NCI-H2171 (cell line): ENCODE measurements around the gene FOXF2.
"Not testable (repeated sequence)": the region's sequence is repeated elsewhere in the genome, so short reads cannot be mapped to it uniquely, and the experiment has no call there.

Experiments used
- DNase-seq: peaks from one replicate; lab custom pipeline; 2025; lab: John Stamatoyannopoulos, UW

FOXF2 gene

GRCh38 chr6:1389369-1390132 is at the start of gene FOXF2:
Gene FOXF2 (plus strand): TSS chr6:1389576. CDS start chr6:1389948, 372 bp downstream.
- DNase-seq, result no peak

GRCh38 chr6:1346101-1346500 is 43.3 kb upstream of the FOXF2 start:
- DNase-seq, result no peak

DNA sequence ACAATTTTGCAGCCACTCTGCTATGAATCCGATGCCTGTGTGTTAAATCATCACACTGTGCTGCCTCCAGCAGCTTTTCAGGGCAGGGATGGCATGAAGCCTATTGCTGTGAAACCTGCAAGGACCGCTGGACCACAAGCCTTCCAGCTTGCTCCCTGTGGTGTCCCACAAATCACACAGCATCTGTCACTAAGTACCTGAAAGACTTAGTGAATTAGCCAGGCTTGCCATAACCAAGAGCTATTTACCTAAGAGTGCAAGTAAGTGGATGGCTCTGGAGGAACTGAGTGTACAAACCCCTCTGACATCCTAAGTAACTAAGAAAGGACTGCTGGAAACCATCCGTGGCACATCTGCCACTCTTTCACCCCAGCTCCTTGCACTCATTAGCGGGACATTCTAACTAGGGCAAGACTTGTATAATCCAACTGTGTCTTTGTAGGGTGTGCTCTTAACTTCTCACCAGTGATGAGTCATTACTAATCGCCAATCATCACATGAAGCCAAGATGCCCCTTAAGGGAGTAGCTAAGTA is 42.8 kb upstream of the FOXF2 start:
- DNase-seq, result no peak

DNA sequence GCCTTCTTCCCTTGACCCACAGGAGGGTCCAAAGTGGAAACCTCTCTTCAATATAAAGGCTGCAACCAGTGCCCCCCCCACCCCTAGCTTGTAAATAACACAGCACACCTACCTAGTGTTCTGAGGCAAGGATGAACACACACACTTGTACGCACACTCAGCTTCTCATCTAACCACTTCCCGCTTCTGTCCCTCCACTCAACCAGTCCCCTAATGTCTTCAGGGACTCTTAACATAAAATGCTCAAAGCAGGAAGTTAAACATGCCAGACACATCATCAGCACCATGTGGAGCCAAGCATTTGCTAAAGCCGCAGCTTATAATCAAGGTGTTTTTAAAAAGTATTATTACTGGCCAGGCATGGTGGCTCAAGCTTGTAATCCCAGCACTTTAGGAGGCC is 42.2 kb upstream of the FOXF2 start:
- DNase-seq, result no peak

DNA sequence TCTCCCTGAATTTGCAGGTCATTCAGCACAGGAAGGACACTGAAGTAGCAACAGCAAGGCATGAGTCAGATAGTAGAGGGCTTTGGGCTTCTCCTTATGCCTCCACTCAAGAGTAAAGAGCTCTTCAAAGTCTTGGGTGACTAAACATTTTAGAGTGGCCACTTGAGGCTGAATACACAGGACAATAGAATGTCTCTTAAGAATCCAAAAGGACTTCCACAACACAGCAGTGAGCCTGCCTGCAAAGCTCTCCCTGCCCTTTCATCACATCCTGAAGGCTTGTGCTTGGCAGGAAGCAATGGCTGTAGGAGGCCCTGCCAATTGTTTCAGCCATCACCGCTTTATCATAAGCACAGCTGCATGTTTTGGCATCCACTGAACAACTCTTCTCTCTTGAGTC is 40.7 kb upstream of the FOXF2 start:
- no peak for DNase-seq

- no peak for DNase-seq
Measured at GRCh38 chr6:1349655-1350054, 39.7 kb upstream of the FOXF2 start.

DNA sequence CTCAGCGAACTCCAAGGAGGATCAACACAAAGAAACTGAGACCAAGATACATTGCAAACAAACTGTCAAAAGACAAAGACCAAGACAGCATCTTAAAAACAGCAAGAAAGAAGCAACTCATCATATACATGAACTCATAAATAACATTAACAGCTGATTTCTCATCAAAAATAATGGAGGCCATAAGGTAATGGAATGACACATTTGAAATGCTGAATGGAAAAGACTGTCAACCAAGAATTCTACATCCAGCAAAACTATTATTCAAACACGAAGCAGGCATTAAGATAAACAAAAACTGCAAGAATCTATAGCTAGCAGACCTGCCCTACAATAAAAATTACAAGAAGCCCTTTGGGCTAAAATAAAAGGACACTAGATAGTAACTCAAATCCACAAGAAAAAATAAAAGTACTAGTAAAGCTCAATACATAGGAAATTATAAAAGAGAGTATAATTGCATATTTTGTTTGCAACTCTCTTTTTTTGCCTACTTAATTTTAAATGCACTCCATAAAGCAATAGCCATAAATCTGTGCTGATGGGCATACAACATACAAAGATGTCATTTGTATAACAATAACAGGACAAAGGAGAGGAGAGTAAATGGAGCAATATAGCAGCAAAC is 37.9 kb upstream of the FOXF2 start:
- no peak for DNase-seq

GRCh38 chr6:1355068-1355467 is 34.3 kb upstream of the FOXF2 start:
- not testable (repeated sequence) for DNase-seq

- DNase-seq, result not testable (repeated sequence)
Measured at GRCh38 chr6:1361717-1362116, 27.7 kb upstream of the FOXF2 start.

- no peak for DNase-seq
Measured at GRCh38 chr6:1362643-1363042, 26.7 kb upstream of the FOXF2 start.

- no peak for DNase-seq
Measured at GRCh38 chr6:1363298-1363697, 26.1 kb upstream of the FOXF2 start.

DNA sequence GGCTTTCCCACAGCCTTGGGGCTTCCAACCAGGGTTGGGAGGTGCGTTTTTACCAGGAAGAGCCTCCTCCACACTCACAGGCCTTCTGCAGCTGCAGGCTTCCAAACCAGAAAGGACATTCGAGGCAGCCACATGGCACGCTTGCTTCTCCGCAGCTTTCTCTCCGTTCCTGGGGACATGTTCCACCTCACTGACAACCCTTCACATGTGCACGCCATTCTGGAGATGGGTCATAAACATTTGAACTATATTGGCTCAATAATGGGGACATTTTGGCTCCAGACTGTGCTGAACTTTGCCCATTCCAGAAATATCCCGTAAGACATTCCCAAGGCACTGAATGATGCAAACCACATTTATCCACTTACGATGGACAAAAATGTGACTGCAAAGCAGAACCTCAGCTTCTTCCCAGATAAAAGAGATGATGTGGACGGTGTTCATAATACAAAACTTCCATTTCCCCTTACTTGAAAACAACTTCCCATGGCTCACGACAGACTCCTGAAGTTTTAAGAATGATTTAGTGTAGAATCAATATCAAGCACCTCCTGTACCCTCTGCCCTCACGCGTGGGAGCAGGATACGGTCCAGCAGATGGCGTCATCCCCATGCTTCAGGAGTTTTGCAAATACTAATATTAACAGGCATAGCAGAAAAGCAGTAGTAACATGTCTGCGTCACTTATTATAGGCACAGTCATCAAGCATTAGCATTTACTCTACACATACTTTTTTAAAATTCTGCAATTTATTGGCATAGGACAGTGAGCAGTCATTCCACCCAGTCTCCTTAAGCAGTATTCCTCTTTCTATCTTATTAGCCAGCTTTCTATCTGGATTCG is 25.4 kb upstream of the FOXF2 start:
- DNase-seq, result no peak

- no peak for DNase-seq
Measured at GRCh38 chr6:1364791-1365190, 24.6 kb upstream of the FOXF2 start.

GRCh38 chr6:1365686-1366085 is 23.7 kb upstream of the FOXF2 start:
- DNase-seq, result no peak

GRCh38 chr6:1367771-1368170 is 21.6 kb upstream of the FOXF2 start:
- DNase-seq, result no peak

DNA sequence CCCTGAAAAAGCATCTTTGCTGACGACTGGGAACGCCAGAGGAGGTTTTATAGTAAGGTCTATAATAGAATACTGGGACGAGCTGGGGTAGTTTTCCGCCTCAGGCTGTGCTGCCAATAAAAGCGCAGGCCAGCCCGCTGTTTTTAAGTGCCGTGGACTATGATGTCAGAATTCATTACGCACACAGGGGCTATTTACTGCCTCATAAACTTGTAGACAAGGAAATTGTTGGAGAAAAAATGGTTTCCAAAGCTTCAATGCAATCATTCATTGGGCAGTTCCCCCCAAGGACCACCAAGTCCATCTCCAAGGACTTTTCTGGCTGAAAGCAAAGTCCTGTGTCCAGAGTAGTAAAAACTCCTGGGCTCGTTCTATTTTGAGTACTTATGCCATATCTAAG is 20.4 kb upstream of the FOXF2 start:
- no peak for DNase-seq

- not testable (repeated sequence) for DNase-seq
Measured at GRCh38 chr6:1369695-1370094, 19.7 kb upstream of the FOXF2 start.

DNA sequence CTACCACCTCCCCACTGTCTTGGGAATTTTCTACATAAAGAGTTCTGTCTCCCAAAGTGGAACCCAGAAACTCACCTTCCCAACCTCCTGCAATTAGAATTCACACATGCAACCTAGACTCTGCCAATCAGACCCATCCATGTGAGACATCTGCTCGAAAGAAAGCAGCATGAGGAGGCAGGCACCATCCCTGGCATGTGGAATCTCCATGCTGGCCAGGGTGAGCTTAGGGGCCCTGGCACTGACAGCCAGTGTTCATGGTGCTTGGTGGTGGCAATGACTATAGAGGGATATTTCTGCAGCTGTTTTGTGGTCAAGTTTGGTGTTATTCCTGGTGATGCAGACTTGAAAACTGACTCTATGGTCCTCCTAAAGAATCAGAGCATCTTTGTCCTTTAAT is 17.4 kb upstream of the FOXF2 start:
- DNase-seq, result no peak

- DNase-seq, result no peak
Measured at GRCh38 chr6:1372690-1373089, 16.7 kb upstream of the FOXF2 start.

DNA sequence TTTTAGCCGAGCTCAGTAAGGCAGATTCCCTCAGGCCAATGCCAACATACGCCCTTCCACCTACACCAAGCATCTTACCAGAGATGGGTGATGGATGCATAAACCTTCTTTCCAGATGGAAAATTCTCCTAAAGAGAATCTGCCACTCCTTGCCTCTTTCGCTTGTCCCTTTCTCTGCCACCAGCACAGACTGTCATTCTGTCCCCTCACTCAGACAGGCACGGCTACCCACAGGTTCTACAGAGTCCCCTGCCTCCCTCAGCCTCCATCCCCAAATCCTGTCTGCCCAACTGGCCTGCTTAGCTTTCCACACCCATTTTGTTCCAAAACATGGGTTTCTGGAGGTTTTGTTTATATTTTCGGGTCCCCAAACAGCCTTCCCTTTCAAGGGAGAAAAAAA is 12.7 kb upstream of the FOXF2 start:
- no peak for DNase-seq

GRCh38 chr6:1377526-1377925 is 11.8 kb upstream of the FOXF2 start:
- no peak for DNase-seq
